HEK293 (cell line): Measurements from ENCODE around the gene MARF1.

ENCODE experiments used
- CTCF ChIA-PET: fragments of 350-600 bp; formaldehyde crosslinking; extraction: SDS; loops from one replicate; lab custom pipeline; 2021; ENCODE audit warnings: antibody characterized with exemption; lab: Yijun Ruan, JAX
- POLR2A ChIA-PET: fragments of 300-600 bp; formaldehyde crosslinking; extraction: SDS; loops from one replicate; lab custom pipeline; 2020; ENCODE audit warnings: antibody characterized with exemption, inconsistent platforms; lab: Yijun Ruan, JAX
- H3K27ac ChIP-seq: fragments of 200-500 bp; sonication (Bioruptor generic); 2 replicates; pipeline ENCODE4 v1.5.1; 2014; ENCODE audit warnings: low read depth, low read length, control low read depth, inconsistent platforms; ENCODE audit errors: extremely low read depth
- H3K36me3 ChIP-seq, 2 experiments: fragments of 200-500 bp in 1 of 2; sonication (Bioruptor generic) in 1 of 2; 1 replicate in 1 of 2; 2 replicates in 1 of 2; pipeline ENCODE4 v1.5.1; 2014 to 2017; ENCODE audit warnings: inconsistent platforms in 2 of 2, low read length in 2 of 2; ENCODE audit not compliant: control insufficient read depth in 2 of 2, insufficient read depth in 1 of 2
- H3K4me1 ChIP-seq: fragments of 200-500 bp; sonication (Bioruptor generic); 2 replicates; pipeline ENCODE4 v1.5.1; 2014; ENCODE audit warnings: mild to moderate bottlenecking, low read length, inconsistent platforms; ENCODE audit not compliant: control insufficient read depth, insufficient read depth
- H3K4me3 ChIP-seq: 2 replicates; pipeline ENCODE4 v1.5.1; 2011; ENCODE audit warnings: low read depth, mild to moderate bottlenecking, control low read depth, low read length, moderate library complexity
- H3K9me3 ChIP-seq: fragments of 200-500 bp; sonication (Bioruptor generic); 2 replicates; pipeline ENCODE4 v1.5.1; 2014; ENCODE audit warnings: low read depth, low read length, inconsistent platforms; ENCODE audit not compliant: control insufficient read depth, insufficient read depth
- GLIS1 ChIP-seq: fragments of 450-650 bp; formaldehyde crosslinking; IDR thresholded peaks from 2 replicates; pipeline ENCODE4 v1.5.1; 2016; ENCODE audit warnings: missing biosample characterization, missing genetic modification characterization
- HOXC10 ChIP-seq: sonication (generic); formaldehyde crosslinking; IDR thresholded peaks from 2 replicates; pipeline ENCODE4 v1.8.1; 2023; ENCODE audit warnings: mild to moderate bottlenecking, missing genetic modification reagents
- PRDM2 ChIP-seq: fragments of 450-650 bp; formaldehyde crosslinking; IDR thresholded peaks from 2 replicates; pipeline ENCODE4 v1.5.1; 2016; ENCODE audit warnings: missing biosample characterization, missing genetic modification characterization, borderline replicate concordance
- SALL2 ChIP-seq: fragments of 450-650 bp; formaldehyde crosslinking; IDR thresholded peaks from 2 replicates; pipeline ENCODE4 v1.5.0; 2017; ENCODE audit warnings: missing biosample characterization, mild to moderate bottlenecking, missing genetic modification characterization, borderline replicate concordance
- ZBTB17 ChIP-seq: fragments of 450-650 bp; formaldehyde crosslinking; IDR thresholded peaks from 2 replicates; pipeline ENCODE4 v1.5.1; 2016; ENCODE audit warnings: missing biosample characterization, missing genetic modification characterization
- ZBTB49 ChIP-seq: fragments of 450-650 bp; formaldehyde crosslinking; IDR thresholded peaks from 2 replicates; pipeline ENCODE4 v1.5.1; 2016; ENCODE audit warnings: missing biosample characterization, missing genetic modification characterization, low read depth
- ZBTB6 ChIP-seq: fragments of 450-650 bp; formaldehyde crosslinking; IDR thresholded peaks from 2 replicates; pipeline ENCODE4 v1.5.1; 2017; ENCODE audit warnings: missing biosample characterization, missing genetic modification characterization
- ZIC2 ChIP-seq: fragments of 450-650 bp; formaldehyde crosslinking; IDR thresholded peaks from 2 replicates; pipeline ENCODE4 v1.5.1; 2016; ENCODE audit warnings: missing biosample characterization, missing genetic modification characterization
- ZNF121 ChIP-seq: fragments of 450-650 bp; formaldehyde crosslinking; IDR thresholded peaks from 2 replicates; pipeline ENCODE4 v1.5.1; 2016; ENCODE audit warnings: missing biosample characterization, missing genetic modification characterization
- ZNF132 ChIP-seq: fragments of 450-650 bp; formaldehyde crosslinking; IDR thresholded peaks from 2 replicates; pipeline ENCODE4 v1.5.1; 2017; ENCODE audit warnings: missing biosample characterization, missing genetic modification characterization, borderline replicate concordance
- ZNF133 ChIP-seq: fragments of 450-650 bp; formaldehyde crosslinking; IDR thresholded peaks from 2 replicates; pipeline ENCODE4 v1.5.1; 2016; ENCODE audit warnings: missing biosample characterization, missing genetic modification characterization
- ZNF138 ChIP-seq: fragments of 450-650 bp; formaldehyde crosslinking; IDR thresholded peaks from 2 replicates; pipeline ENCODE4 v1.5.1; 2016; ENCODE audit warnings: missing biosample characterization, missing genetic modification characterization, borderline replicate concordance
- ZNF214 ChIP-seq: fragments of 450-650 bp; formaldehyde crosslinking; IDR thresholded peaks from 2 replicates; pipeline ENCODE4 v1.5.1; 2017; ENCODE audit warnings: missing biosample characterization, mild to moderate bottlenecking, missing genetic modification characterization, borderline replicate concordance
- ZNF274 ChIP-seq, 2 experiments: fragments of 200-500 bp in 1 of 2; fragments of 450-650 bp in 1 of 2; sonication (Bioruptor generic) in 1 of 2; formaldehyde crosslinking in 1 of 2; IDR thresholded peaks; 2 replicates each; pipeline versions ENCODE4 v1.5.1 to v1.6.1; 2014 to 2016; ENCODE audit warnings: borderline replicate concordance in 1 of 2, inconsistent platforms in 1 of 2, low read length in 1 of 2, missing biosample characterization in 1 of 2, missing genetic modification characterization in 1 of 2
- ZNF501 ChIP-seq: fragments of 450-650 bp; formaldehyde crosslinking; IDR thresholded peaks from 2 replicates; pipeline ENCODE4 v1.5.1; 2016; ENCODE audit warnings: missing biosample characterization, missing genetic modification characterization
- ZNF529 ChIP-seq: fragments of 450-650 bp; formaldehyde crosslinking; IDR thresholded peaks from 2 replicates; pipeline ENCODE4 v1.5.1; 2017; ENCODE audit warnings: missing genetic modification characterization, missing biosample characterization; ENCODE audit not compliant: insufficient replicate concordance
- ZNF626 ChIP-seq: fragments of 450-650 bp; sonication (Bioruptor Pico); formaldehyde crosslinking; IDR thresholded peaks from 2 replicates; pipeline ENCODE4 v1.5.1; 2018; ENCODE audit warnings: missing biosample characterization, missing genetic modification characterization, inconsistent platforms
- ZNF658 ChIP-seq: fragments of 450-650 bp; formaldehyde crosslinking; IDR thresholded peaks from 2 replicates; pipeline ENCODE4; 2016; ENCODE audit warnings: missing biosample characterization, missing genetic modification characterization
- ZNF777 ChIP-seq: fragments of 450-650 bp; formaldehyde crosslinking; IDR thresholded peaks from 2 replicates; pipeline ENCODE4 v1.5.1; 2017; ENCODE audit warnings: missing biosample characterization, missing genetic modification characterization, borderline replicate concordance
- ZSCAN23 ChIP-seq: fragments of 450-650 bp; formaldehyde crosslinking; IDR thresholded peaks from 2 replicates; pipeline ENCODE4 v1.5.1; 2016; ENCODE audit warnings: missing biosample characterization, missing genetic modification characterization

The MARF1 gene

GRCh38 chr16:15566095-15566494 is 76.9 kb downstream of the MARF1 start:
- ChIA-PET CTCF (no interaction called here), POLR2A (no interaction called here)

GRCh38 chr16:15564604-15565339 is 78.2 kb downstream of the MARF1 start:
- Histone ChIP-seq H3K36me3 (no peaks in the 10 kb centered on the region), H3K27ac (no peak overlapping the region), H3K4me1 (no peaks in the 10 kb centered on the region), H3K9me3 (no peaks in the 10 kb centered on the region), H3K4me3 (no peak overlapping the region)
- CTCF ChIA-PET, result interaction anchor here (0.6 to 1.2 kb wide), 2 partner anchors 12 to 13 kb away, joined by 3 read pairs; no protein-coding TSS in a partner anchor
- POLR2A ChIA-PET, result no interaction called here
- TF ChIP-seq ZNF274 (IDR thresholded peaks at IDR 0.05; ENCODE audit: low read length) (no peak), ZNF274 (tag by site-specific recombination; IDR thresholded peaks at IDR 0.05; ENCODE audit: borderline replicate concordance) (no peak), ZNF529 (tag by site-specific recombination) (no peak), ZNF777 (tag by site-specific recombination) (no peak), ZIC2 (no peak), ZNF138 (no peak), GLIS1 (tag by site-specific recombination) (no peak), ZBTB6 (tag by site-specific recombination) (no peak), ZNF658 (tag by site-specific recombination) (no peak), ZNF133 (tag by site-specific recombination) (no peak), ZNF121 (tag by site-specific recombination) (no peak)

More at GRCh38 chr16:15566095-15566494, 76.9 kb downstream of the MARF1 start:
- Histone ChIP-seq H3K4me1 (no peaks in the 10 kb centered on the region), H3K36me3 (no peaks in the 10 kb centered on the region), H3K4me3 (no peak overlapping the region), H3K9me3 (no peaks in the 10 kb centered on the region), H3K27ac (no peak overlapping the region)
- no peak for TF ChIP-seq ZNF501 (tag by site-specific recombination)
- TF ChIP-seq ZBTB17 (tag by site-specific recombination), result no peak
- TF ChIP-seq ZNF132, result no peak
- TF ChIP-seq SALL2 (tag by site-specific recombination), result no peak
- no peak for TF ChIP-seq HOXC10 (CRISPR knock-in tag)
- TF ChIP-seq ZNF214 (tag by site-specific recombination), result no peak
- no peak for TF ChIP-seq ZNF626 (tag by site-specific recombination)
- no peak for TF ChIP-seq ZSCAN23 (tag by site-specific recombination)
- TF ChIP-seq ZBTB49 (tag by site-specific recombination), result no peak
- TF ChIP-seq PRDM2 (tag by site-specific recombination), result no peak
- TF ChIP-seq, all 188 proteins: peak for 0
